HG02642 (cell line): Measurements from ENCODE around the gene LTK.

Source experiments
- ATAC-seq: cut with Tn5 transposase; IDR thresholded peaks from one replicate; pipeline ENCODE4 v1.9.1; 2021; ENCODE audit warnings: mild to moderate bottlenecking; ENCODE audit not compliant: unreplicated experiment, poor library complexity

The LTK gene

GRCh38 chr15:41535544-41535943 lies 21.9 kb upstream of the LTK start:
- no peak for ATAC-seq

DNA sequence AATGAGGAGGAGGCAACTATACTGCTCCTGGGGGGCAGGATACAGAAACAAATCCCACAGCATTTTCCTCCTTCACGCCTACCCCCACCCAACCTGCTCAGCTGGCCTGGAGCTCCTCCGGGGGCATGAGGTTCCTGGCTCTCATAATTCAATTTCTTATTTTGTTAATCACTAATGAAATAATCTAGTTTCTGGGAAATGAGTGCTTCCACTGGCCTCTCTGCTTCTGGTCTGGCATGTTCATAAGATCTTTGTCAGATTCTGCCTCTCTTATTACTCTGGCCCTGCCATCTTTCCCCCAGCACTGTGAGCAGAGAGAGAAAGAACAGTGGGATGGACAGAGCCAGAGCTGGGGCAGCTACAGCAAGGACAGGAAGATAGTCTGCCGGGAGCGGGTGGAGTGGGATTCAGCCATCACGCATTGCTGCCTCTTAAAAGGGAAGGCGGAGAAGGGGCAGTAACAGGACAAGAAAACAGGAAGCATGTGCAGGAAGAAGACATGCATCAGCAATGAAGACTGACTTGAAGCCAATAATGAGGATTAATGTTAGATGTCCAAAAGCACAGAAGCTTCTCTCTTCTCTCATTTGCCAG lies 16.8 kb upstream of the LTK start:
- ATAC-seq = no peak

DNA sequence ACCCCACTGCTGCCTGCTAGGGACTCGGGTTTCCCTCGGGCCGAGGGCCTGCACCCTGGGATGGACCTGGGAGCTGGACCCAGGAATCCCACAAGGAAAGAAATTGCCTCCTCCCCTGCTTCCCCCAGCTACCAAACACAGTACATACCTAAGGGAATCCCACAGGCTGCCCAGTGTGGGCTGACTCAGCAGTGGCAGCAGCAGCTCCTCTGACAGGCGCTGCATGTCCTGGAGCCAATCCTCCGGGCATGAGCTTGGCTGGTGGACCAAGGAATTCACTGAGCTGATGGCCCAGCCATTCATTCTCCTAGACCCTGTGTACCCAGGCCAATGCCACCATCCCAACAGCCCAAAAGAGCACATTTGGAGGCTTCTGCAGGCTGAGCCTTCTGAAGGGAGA lies 9.5 kb upstream of the LTK start:
- ATAC-seq = no peak

- no peak for ATAC-seq
These were observed 8.0 kb upstream of the LTK start for GRCh38 chr15:41521614-41522013.

DNA sequence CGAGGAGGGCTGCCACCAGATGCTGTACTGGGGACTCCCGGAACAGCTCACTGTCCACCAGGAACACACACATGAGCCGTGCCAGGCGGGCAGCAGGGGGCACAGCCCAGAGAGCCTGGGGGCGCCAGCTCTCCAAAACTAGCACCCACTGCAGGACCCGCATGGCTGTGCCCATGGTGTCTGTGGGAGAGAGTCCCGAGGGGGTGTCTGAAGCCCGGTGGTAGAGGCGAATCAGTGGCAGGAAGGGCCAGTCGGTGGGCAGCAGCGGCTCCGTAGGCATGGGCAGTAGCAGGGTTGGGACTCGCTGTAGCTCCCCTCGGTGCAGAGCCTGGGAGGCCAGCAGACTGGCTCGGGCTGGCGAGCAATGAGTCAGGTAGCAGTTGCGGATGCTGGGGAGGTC lies 7.0 kb upstream of the LTK start:
- ATAC-seq = no peak

DNA sequence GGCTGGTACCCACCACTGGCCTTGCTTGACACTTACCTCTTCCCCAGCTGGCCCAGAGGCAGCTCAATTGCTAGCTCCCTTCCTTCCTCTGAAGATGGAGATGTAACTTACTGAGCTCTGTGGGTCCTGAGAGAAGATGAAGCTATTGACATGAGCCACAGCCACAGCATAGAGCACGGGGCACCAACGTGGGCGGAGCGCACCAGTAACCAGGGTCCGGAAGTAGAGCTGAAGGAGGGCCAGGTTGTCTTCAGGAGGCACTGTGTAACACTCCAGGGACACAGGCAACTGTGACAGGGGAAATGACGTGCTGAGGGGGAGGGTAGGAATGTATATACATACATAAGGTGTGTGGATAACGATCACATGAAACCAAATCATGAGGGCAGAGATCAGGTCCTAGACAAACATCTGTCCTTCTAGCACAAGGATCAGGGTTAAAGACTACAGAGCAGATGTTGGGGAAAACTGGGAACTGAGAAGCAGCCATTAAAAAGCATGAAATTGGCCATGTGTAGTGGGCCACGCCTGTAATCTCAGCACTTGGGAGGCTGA lies 4.3 kb upstream of the LTK start:
- ATAC-seq = no peak

DNA sequence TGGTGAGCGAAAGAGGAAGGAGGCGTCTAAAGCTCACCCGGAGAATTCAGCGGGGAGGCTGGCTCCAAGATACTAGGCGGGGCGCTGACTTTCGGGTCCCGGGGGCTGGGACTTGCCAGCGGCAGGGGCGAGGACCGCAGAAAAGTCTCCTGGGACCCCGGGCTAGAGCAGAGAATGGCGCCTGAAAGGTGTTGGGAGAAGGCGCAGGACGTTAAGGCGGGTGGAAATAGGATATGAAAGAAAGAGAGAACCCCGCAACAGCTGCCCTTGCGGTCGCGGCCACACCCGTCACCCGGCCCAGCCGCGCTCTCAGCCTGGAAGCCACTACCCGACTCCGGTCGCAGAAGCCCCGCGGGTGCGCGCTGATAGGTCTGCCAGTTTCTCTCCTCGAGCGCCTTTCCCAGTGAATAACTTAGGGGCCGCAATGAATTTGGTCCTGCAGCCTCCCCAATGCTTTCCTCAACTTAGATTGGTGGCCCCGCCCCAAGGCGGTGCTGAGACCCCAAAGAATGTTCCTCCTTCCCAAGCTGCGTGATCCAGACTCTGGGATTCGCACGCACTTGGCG lies 604 bp downstream of the LTK start:
- no peak for ATAC-seq

GRCh38 chr15:41512512-41512939 lies 1.1 kb downstream of the LTK start:
- ATAC-seq = no peak

GRCh38 chr15:41511899-41512369 lies 1.7 kb downstream of the LTK start:
- ATAC-seq = no peak

DNA sequence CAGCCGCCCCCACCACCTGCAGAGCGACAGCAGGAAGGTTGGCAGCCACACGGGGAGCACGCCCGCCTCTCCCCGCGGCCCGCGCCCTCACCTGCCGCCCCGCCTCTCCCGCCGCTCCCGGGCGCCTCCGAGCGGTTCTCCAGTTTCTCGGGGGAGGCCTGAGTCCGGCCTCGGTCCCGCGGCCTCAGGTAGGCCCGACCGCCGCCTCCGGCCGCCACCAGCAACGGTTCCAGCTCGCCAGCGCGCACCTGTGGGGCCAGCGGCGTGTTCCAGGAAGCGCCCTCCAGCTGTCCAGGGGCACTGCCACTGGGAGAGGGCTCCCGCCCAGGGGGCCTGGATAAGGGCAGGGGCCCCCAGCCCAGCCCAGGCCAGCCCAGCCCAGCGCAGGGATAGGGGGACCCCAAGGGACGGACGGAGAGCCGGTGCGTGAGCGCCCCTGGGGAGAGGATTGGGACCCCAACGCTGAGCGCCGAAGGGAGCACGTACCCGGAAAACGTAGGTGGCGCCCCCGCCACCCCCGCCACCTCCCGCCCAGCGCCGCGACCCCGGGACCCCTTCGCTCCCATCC lies 2.2 kb downstream of the LTK start:
- no peak for ATAC-seq

- no peak for ATAC-seq
These were observed 2.9 kb downstream of the LTK start for GRCh38 chr15:41510728-41511127.

GRCh38 chr15:41507820-41508290 lies 5.8 kb downstream of the LTK start:
- no peak for ATAC-seq

DNA sequence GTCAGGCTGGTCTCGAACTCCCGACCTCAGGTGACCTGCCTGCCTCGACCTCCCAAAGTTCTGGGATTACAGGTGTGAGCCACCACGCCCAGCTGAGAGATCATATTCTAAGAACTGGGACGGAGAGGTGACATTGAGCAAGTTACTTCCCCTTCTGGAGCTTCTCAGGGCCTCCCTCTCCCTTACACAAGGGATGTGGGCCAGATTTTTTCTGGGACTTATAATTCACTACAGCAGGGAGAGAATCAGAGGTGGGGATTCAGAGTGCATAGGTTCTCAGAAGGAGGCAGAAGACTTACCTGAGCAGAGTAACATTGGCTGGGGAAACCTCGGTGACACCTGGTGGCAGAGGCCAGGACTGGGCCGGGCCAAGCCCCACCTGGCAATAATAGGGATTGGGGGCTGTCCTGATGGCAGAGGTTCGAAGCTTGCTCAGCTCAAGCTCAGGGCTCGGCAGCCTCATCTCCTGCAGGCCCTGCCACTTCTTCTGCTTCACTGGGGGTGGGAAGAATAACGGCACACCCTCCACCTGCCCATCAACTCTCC lies 6.8 kb downstream of the LTK start:
- no peak for ATAC-seq

- no peak for ATAC-seq
These were observed 7.9 kb downstream of the LTK start for GRCh38 chr15:41505776-41506175.

DNA sequence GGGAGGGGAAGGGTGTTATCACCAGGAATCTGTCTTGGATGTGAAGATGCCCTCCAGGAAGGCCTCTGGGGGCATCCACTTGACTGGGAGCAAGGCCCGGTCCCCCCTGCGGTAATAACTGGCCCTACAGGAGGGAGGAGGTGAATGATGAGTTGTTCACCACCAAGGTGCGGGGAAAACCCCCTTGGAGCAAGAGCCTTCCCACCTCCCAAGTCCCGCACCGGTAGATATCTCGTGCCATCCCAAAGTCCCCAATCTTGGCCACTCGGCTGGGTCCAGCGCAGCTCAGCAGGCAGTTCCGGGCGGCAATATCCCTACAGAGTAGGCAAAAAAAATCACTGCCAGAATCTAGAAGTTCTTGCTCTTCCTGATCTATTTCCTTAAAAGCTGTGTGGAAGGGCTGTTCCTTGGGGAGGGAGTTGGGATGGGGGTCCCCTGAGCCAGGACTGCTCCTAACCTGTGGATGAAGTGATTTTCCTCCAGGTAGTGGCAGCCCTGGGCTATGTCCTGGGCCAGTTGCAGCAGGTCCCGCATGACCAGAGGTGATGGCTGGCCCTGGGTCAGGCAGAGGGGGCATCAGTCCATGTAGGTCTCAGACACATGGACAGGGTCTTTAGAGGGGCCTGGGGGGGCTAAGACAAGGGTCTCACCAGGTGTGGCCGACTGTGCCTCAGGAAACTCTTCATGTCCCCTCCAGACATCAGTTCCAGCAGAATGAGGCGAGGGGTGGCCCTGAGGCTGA lies 8.7 kb downstream of the LTK start:
- ATAC-seq = no peak

GRCh38 chr15:41503669-41504010 lies 10.0 kb downstream of the LTK start:
- ATAC-seq = no peak

DNA sequence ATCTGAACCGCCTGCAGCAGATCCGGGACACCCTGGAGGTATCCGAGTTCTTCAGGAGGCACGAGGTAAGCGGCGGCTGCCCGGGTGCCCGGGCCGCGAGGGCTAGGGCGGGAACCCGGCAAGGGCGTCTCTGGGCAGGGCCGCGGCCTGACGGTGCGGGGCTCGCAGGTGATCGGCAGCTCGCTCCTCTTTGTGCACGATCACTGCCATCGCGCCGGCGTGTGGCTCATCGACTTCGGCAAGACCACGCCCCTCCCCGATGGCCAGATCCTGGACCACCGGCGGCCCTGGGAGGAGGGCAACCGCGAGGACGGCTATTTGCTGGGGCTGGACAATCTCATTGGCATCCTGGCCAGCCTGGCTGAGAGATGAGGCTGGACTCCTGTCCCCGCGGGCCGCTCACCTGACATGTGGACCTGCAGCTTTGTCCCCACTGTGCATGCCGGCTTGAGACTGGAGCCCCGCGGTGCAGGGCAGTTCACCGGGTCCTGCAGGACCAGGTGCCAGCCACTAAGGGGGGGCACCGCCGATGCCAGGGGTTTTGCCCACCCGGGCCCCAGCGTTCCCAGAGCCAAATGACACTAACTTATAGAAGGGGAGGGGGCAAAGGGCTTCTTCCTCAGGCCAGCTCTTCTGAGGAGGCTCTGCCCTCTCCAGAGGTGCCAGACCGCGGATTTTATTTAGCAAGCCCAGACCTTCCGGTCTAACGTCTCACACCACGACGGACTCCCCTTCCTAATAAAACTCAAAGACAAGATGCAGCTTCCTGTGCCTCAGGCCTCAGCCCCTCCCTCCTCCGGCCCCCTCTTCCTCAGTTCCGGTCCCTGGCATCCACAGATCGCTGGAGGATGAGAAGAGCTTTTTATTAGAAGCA lies 10.6 kb downstream of the LTK start:
- ATAC-seq = no peak

DNA sequence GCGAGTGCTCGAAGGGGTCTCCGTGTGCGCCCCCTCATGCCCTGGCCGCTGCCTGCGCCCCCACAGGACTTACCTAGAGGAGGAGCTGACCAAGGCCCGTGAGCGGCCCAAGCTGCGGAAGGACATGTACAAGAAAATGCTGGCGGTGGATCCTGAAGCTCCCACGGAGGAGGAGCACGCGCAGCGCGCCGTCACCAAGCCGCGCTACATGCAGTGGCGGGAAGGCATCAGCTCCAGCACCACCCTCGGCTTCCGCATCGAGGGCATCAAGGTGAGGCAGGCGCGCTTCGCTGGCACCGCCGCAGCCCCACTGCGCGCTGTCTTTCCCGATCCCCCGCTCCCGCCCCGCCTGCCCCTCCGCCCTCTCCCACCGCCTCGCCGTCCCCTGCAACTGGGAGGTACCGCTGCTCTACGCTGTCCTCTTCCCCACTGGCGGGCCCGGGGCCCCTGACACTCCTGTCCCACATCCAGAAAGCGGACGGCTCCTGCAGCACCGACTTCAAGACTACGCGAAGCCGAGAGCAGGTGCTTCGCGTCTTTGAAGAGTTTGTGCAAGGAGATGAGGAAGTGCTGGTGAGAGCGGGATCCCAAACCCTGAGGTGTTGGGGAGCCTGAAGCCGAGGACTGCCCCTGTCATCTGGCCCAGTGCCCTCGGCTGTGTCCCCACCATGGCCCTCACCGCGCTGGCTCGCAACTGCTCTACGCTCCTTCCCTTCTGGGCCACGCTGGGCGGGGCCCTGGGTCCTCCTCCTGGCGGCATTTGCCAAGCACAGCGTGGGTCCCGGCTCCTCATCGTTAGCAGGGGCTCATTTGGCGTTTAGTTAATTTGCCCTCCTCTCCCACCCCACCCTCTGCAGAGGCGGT lies 11.5 kb downstream of the LTK start:
- no peak for ATAC-seq
